Small intestine (tissue), 7 donors: ENCODE data around the gene LSM2. TPM values are rescaled to one million over a fixed set of nuclear protein-coding genes. Genes with fewer than 3 reads are reported as not detected.

Experiments
- DNase-seq, 2 donors: peaks; one replicate each; pipeline versions ENCODE4 v3.0.0 to v3.0.0-alpha.2; 2013
- FAIRE-seq: peaks from 2 replicates; lab custom pipeline; 2012; peaks lifted over from hg19 to GRCh38; lab: Jason Lieb, UNC
- H3K27ac ChIP-seq, 3 donors: one replicate each; pipeline ENCODE4 v1.5.1; 2013; ENCODE audit warnings: low read length in 2 of 3, mild to moderate bottlenecking in 2 of 3, control low read depth in 1 of 3, inconsistent platforms in 1 of 3, low read depth in 1 of 3, moderate library complexity in 1 of 3
- H3K27me3 ChIP-seq, 3 donors: one replicate each; pipeline ENCODE4 v1.6.1; 2013; ENCODE audit warnings: low read length in 3 of 3, inconsistent platforms in 1 of 3; ENCODE audit not compliant: control insufficient read depth in 3 of 3, insufficient read depth in 3 of 3
- H3K36me3 ChIP-seq, 3 donors: one replicate each; pipeline ENCODE4 v1.6.1; 2013; ENCODE audit warnings: low read length in 3 of 3, inconsistent platforms in 1 of 3, low read depth in 1 of 3, mild to moderate bottlenecking in 1 of 3, moderate library complexity in 1 of 3; ENCODE audit not compliant: control insufficient read depth in 3 of 3, insufficient read depth in 2 of 3
- H3K4me1 ChIP-seq, 3 donors: one replicate each; pipeline ENCODE4 v1.6.1; 2013; ENCODE audit warnings: low read length in 2 of 3, inconsistent platforms in 1 of 3, low read depth in 1 of 3, mild to moderate bottlenecking in 1 of 3, moderate library complexity in 1 of 3; ENCODE audit not compliant: control insufficient read depth in 3 of 3, insufficient read depth in 2 of 3
- H3K4me3 ChIP-seq, 3 donors: one replicate each; pipeline ENCODE4 v1.5.1; 2013; ENCODE audit warnings: low read length in 3 of 3, control low read depth in 1 of 3, inconsistent platforms in 1 of 3, low read depth in 1 of 3, mild to moderate bottlenecking in 1 of 3, moderate library complexity in 1 of 3
- H3K9me3 ChIP-seq, 2 donors: one replicate each; pipeline ENCODE4 v1.6.1; 2013; ENCODE audit warnings: low read depth in 1 of 2, low read length in 1 of 2; ENCODE audit not compliant: control insufficient read depth in 2 of 2, insufficient read depth in 1 of 2
- WGBS, 3 donors: extraction: QIAGEN DNeasy Blood & Tissue Kit; methylation state at CpG; one replicate each; pipeline ENCODE4 v1.1.7; 2013; 5-methylcytosine and 5-hydroxymethylcytosine counted together
- polyA plus RNA-seq, 4 donors: library from polyadenylated mRNA; stranded (reverse) in 3 of 4; unstranded in 1 of 4; fragments of 200-250 nt in 3 of 4; fragments of 120-200 nt in 1 of 4; gene quantifications; one replicate each; pipeline versions ENCODE4 v1.2.1 to v1.2.3, GENCODE V29; 2013
- donor health status: healthy with polysubstance abuse.
- donor health status: control.
- donor health status: control.
- donor health status: Bipolar disorder and iron deficiency.
- donor health status: healthy.

The LSM2 gene
- polyA plus RNA-seq, 4 donors: 27.3 to 90.2 (median 39.3) TPM

- Histone ChIP-seq H3K9me3 (no peaks in the 10 kb centered on the region), H3K27ac (peak overlapping the region in 2 of 3 donors; percentile 25 to 50), H3K27me3 (no peaks in the 10 kb centered on the region), H3K4me3 (no peak overlapping the region), H3K4me1 (peaks cover 0 to 38% (median 4%) of the 10 kb centered on the region in 3 donors), H3K36me3 (peaks cover 0 to 29% (median 3%) of the 10 kb centered on the region in 3 donors)
- no peak for FAIRE-seq
- DNase-seq: peak; percentile 72 to 88
- WGBS, 3 donors: 36 to 70% (median 37%) methylated on average over 3 to 4 of the region's 4 CpGs
Measured at GRCh38 chr6:31775184-31775583, 31.6 kb downstream of the LSM2 start.

GRCh38 chr6:31771992-31772358 is 34.8 kb downstream of the LSM2 start:
- Histone ChIP-seq H3K27ac (no peak overlapping the region), H3K9me3 (no peaks in the 10 kb centered on the region), H3K27me3 (no peaks in the 10 kb centered on the region), H3K4me1 (peaks cover 0 to 28% (median 4%) of the 10 kb centered on the region in 3 donors), H3K36me3 (peaks cover 0 to 6% (median 0%) of the 10 kb centered on the region in 3 donors), H3K4me3 (no peak overlapping the region)
- FAIRE-seq: no peak
- DNase-seq: no peak
- WGBS, 3 donors: 69 to 75% (median 74%) methylated on average over 4 of the region's 4 CpGs

DNA sequence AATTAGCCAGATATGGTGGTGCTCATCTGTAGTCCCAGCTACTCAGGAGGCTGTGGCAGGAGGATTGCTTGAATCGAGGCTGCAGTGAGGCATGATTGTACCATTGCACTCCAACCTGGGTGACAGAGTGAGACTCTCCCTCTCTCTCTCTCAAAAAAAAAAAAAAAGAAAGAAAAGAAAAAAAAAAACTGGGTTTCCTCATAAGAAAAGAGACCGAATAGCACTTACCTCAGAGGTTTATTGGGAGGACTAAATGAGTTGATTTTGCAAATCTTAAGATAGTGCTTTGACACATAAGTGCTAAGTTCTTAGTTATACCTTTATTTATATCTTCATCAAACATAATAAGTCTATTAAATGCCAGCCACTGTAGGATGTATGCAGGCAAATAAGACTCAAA is 35.9 kb downstream of the LSM2 start:
- FAIRE-seq (no peak), DNase-seq (no peak)
- 77 to 85% (median 85%) methylated on average over 2 of the region's 2 CpGs for WGBS, 3 donors
- Histone ChIP-seq H3K4me1 (peaks cover 0 to 23% (median 0%) of the 10 kb centered on the region in 3 donors), H3K36me3 (peaks cover 0 to 6% (median 0%) of the 10 kb centered on the region in 3 donors), H3K27ac (no peak overlapping the region), H3K4me3 (no peak overlapping the region), H3K27me3 (no peaks in the 10 kb centered on the region), H3K9me3 (no peaks in the 10 kb centered on the region)

GRCh38 chr6:31769684-31770371 is 36.9 kb downstream of the LSM2 start:
- Histone ChIP-seq H3K4me1 (peaks cover 0 to 19% (median 0%) of the 10 kb centered on the region in 3 donors), H3K9me3 (no peaks in the 10 kb centered on the region), H3K36me3 (peaks cover 0 to 9% (median 0%) of the 10 kb centered on the region in 3 donors), H3K27me3 (no peaks in the 10 kb centered on the region), H3K27ac (no peak overlapping the region), H3K4me3 (no peak overlapping the region)
- WGBS, 3 donors: 36 to 57% (median 46%) methylated on average over 12 of the region's 12 CpGs
- FAIRE-seq: no peak
- DNase-seq: peak; percentile 88 to 91

DNA sequence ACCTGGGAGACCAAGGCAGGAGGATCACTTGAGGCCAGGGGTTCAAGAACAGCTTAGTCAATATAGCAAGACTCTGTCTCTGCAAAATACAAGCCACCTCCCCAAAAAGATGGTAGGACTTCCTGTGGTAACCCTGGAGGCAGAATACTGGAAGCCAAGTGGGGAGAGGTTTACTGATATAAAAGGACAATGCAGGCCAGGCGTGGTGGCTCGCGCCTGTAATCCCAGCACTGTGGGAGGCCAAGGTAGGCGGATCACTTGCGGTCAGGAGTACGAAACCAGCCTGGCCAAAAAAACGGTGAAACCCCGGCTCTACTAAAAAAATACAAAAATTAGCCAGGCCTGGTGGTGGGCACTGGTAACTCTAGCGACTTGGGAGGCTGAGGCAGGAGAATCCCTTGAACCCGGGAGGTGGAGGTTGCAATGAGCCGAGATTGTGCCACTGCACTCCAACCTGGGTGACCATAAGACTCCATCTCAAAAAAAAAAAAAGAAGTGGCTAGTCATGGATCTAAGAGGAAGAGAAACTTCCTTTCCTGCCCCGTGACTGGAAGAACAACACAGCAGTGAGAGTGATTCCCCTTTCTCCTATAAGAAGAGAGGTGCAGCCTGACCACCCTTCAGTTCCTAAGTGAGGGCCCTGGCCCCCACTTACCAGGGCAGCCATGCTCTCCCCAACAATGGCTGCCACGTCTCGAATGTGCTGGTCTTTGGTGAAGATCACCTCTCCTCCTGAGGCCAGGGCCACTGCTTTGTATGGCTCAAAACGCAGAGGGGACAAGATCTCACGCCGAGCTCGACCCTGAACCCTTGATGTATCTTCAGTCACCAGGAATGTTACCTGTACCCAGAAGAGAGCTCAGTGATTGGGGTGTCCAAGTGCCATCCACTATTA is 38.2 kb downstream of the LSM2 start:
- Histone ChIP-seq H3K9me3 (no peaks in the 10 kb centered on the region), H3K27me3 (no peaks in the 10 kb centered on the region), H3K4me3 (no peak overlapping the region), H3K36me3 (peaks cover 0 to 12% (median 0%) of the 10 kb centered on the region in 3 donors), H3K27ac (no peak overlapping the region), H3K4me1 (peaks cover 0 to 27% (median 0%) of the 10 kb centered on the region in 3 donors)
- FAIRE-seq (no peak), DNase-seq (no peak)
- WGBS, 3 donors: 92 to 93% (median 92%) methylated on average over 18 of the region's 18 CpGs

DNA sequence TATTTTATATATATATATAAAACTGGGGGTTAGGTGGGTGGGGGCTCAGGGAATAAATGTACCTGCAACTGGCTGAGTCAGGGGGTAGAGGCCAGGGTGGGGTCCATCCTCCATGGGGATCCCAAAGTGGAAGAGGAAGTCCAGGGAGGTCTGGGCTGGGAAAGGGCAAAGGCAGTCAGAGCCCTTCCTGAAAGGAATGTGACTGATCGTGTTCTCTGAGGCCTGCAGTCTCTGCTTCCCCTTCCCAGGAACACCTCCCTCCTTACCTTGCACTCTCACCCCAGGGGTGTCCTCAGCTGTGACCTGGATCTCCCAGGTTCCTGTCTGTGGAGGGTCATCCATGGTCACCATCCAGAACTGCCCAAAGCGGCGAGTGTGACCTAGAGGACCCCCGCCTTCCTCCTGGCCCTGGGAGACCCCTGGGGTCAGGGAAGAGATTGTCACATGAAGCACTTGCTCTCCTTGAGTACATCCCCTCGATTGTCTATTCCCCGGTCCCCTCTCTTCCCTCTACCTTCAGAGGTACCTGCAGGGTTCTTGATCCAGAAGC is 39.6 kb downstream of the LSM2 start:
- no peaks in the 10 kb centered on the region for H3K27me3 ChIP-seq
- WGBS, 3 donors: 78 to 84% (median 79%) methylated on average over 6 of the region's 6 CpGs
- peak; percentile 30 to 46 for DNase-seq
- H3K27ac ChIP-seq: no peak overlapping the region
- H3K4me3 ChIP-seq: no peak overlapping the region
- H3K4me1 ChIP-seq: peaks cover 0 to 35% (median 0%) of the 10 kb centered on the region in 3 donors
- peaks cover 0 to 22% (median 0%) of the 10 kb centered on the region in 3 donors for H3K36me3 ChIP-seq
- FAIRE-seq: no peak
- H3K9me3 ChIP-seq: no peaks in the 10 kb centered on the region

GRCh38 chr6:31765910-31766794 is 40.6 kb downstream of the LSM2 start:
- DNase-seq: peak; percentile 70 to 88
- peak overlapping the region in 2 of 3 donors; percentile 12 to 15 for H3K27ac ChIP-seq
- FAIRE-seq: no peak

More at GRCh38 chr6:31765910-31766794, 40.6 kb downstream of the LSM2 start:
- 20 to 39% (median 39%) methylated on average over 39 to 42 of the region's 42 CpGs for WGBS, 3 donors
- Histone ChIP-seq H3K9me3 (no peaks in the 10 kb centered on the region), H3K4me1 (peaks cover 0 to 41% (median 6%) of the 10 kb centered on the region in 3 donors), H3K36me3 (peaks cover 0 to 30% (median 0%) of the 10 kb centered on the region in 3 donors), H3K27me3 (no peaks in the 10 kb centered on the region), H3K4me3 (peak overlapping the region in 2 of 3 donors; percentile 33 to 36)
